GM19025 (cell line): Measurements from ENCODE around the gene LRP5.
"Not testable (repeated sequence)": the region's sequence is repeated elsewhere in the genome, so short reads cannot be mapped to it uniquely, and the experiment has no call there.

Experiments used
- ATAC-seq: cut with Tn5 transposase; IDR thresholded peaks from one replicate; pipeline ENCODE4 v1.9.1; 2021; ENCODE audit warnings: mild to moderate bottlenecking, low read depth, moderate library complexity; ENCODE audit not compliant: unreplicated experiment

LRP5 gene

DNA sequence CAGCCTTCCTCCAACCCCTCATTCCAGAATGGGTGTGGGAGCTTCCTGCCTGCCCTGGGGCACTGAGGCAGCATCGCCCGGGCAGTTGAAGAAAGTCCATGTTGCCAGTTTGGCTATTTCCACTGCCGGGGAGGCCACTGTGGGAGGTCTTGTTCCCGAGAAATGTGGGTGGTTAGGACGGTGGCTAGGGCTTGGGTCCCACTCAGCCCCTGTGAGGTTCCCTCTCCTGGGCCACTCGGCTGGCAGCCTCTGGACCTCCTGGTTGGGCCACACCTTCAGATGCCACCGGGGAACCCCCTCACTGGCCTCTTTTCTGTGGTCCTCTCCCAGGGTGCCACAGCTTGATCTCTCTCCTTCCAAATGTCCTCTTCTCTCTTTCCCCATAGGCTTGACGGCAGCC lies 143.1 kb downstream of the LRP5 start:
- no peak for ATAC-seq

DNA sequence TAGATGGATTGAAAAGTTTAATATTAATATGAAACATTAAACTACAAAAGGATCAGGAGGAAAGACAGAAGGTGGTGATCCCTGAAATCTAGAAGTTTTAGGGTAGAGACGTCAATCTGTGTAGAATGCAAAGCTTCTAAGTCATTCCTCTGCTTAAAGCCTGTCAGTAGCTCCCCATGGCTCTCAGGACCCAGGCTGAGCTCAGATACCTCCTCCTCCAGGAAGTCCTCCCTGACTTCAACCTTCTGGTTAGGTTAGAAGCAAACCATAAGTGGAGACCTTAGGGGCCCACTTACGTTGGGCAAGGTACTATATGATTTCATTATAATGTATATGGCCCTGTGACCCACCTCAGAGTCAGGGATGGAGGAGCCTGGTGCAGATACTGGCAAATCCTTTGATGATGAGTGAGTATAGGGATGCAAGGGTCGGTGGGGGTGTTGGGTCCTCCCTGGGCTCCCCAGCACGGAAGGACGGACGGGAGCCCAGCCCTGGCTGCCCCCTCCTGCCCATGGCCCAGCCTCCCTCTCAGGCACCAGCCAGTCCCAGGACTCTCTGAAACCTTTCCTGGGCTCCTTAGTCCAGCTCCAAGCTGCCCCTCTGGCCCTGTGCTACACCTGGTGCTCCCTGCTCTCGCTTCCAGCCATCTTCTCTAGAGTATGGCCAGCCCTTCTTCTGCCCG lies 145.0 kb downstream of the LRP5 start:
- ATAC-seq = no peak

DNA sequence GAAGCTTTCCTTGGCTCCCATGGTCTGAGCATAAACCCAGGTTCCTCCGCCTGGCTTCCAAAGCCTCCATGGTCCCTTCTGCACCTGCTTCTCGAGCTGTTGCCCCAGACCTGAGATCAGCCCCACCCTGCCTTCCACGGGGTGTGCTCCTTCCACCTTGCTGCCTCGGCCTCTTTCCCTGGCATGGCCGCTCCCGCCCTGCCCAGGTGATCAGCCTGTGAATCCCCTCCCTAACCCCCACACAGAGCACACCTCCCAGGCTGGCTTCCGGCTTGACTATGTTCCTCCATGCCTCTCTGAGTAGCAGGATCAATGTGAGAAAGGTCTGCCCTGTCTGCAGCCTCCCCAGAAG lies 145.5 kb downstream of the LRP5 start:
- ATAC-seq = no peak

DNA sequence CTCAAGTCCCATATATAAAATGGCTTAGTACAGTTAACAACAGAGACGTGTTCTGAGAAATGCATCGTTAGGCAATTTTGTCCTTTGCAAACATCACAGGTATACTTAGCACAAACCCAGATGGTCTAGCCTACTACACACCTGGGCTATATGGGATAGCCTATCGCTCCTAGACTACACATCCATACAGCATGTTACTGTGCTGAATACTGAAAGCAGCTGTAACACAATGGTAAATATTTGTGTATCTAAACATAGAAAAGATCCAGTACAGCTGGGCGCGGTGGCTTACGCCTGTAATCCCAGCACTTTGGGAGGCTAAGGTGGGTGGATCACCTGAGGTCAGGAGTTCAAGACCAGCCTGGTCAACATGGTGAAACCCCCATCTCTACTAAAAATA lies 145.9 kb downstream of the LRP5 start:
- ATAC-seq = not testable (repeated sequence)

DNA sequence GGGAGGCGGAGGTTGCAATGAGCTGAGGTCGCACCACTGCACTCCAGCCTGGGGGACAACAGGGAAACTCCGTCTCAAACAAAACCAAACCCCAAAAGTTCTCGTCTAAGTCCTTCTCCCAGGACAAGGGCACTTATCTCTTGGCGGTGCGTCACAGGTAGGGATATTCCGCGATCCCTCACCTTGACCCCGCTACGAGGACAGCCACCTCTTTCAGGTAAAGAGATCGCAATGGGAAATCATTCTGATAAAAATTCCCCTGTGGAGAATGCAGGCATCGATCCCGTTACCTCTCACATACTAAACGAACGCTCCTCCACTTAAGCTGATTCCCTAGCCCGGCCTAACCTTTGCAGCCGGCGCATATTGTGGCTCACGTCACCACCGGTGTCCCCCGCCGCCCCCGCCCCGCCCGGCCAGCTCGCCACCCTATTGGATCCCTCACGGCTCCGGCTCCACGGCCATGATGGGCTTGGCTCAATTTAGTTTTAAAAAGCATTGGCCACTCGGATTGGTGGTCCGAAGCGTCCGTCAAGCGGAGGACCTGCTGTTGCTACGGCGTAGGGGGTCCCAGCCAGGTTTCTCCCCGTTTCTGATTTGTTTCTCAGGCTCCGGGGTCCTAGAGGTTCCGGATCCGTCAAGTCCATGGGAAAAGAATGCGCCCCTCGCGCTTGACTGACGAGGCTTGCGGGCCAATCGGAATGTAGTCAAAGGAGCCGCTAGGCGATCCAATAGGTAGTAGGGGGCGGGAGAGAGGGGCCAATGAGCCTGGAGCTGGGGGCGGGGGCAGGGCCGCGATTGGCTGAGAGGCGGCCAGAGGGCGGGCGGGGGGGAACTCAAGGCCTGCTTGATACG lies 147.7 kb downstream of the LRP5 start:
- ATAC-seq = peak; percentile 79

DNA sequence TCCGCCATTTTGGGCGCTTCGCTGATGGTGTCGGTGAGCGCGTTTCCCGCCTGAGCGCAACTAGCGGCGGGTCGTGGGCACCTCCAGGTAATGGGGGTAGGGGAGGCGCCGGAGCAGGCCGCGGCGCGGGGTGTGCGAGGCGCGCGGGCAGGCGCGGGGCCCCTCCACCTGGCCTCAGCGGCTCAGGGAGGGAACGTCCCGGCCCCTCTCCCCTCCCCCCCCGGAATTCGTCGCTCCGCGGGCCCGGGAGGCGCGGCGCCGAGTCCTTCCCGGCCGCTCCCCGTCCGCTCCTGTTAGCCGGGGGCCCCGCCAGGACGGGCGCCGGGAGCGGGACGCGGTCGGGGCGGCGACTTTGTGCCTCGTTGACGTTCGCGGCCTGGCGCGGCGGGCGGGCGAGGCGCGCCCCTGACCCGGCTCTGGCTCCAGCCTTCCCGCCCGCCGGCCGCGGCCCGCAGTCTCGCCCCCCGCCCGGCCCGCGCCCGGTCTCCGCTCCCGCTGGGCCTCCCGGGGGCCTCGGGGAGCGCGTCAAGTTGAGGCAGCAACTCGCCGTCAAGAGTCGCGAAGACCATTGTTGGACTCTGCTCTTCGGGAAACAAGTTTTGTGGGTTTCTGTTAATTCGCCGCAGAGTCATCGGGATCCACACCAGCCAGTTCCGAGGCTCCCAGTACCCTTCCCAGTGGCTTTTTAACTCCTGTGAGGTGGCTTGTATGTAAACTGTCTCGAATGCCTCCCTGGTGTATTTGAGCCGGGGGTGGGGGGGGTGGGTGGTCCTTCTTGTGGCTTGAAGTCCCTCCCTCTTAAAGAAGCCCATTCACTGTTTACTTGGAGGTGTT lies 148.6 kb downstream of the LRP5 start, which contains the start of gene PPP6R3:
Gene PPP6R3, plus strand, starts transcription at position 12 of the 834 bp plus-strand sequence. CDS start 76,913 bp downstream, outside the sequence.
- ATAC-seq = peak; percentile 39

DNA sequence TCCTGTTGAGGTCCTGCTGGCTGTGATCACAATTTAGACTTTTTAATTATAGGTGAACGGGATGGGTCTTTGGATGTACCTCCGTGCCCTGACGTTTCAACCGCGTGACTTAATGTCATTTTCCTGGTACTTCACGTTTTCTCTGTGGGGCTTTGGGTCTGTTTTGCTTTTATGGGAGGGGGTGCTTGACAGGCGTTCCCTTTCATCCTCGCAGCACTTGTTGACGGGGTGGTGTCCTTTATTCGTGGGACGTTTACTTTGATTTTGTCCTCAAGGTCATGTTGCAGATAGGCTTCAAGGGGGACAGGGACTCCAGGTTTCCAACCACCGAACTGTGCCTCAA lies 149.2 kb downstream of the LRP5 start:
- no peak for ATAC-seq

DNA sequence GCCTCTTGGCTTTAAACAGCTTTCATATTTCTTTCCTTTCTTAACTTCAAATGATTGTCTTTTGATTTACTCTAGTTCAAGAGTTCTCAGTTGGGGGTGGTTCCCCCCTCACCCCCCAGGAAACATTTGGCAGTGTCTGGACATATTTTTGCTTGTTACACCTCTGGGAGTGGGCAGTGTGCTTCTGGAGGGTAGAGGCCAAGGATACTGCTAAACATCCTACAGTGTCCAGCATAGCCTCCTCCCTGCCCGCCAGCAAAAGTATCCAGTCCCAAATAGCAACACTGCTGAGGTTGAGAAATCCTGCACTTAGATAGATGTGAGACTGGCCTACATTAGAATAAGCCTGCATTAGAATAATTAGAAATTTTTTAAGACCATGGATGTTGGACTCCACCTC lies 151.3 kb downstream of the LRP5 start:
- ATAC-seq = no peak

DNA sequence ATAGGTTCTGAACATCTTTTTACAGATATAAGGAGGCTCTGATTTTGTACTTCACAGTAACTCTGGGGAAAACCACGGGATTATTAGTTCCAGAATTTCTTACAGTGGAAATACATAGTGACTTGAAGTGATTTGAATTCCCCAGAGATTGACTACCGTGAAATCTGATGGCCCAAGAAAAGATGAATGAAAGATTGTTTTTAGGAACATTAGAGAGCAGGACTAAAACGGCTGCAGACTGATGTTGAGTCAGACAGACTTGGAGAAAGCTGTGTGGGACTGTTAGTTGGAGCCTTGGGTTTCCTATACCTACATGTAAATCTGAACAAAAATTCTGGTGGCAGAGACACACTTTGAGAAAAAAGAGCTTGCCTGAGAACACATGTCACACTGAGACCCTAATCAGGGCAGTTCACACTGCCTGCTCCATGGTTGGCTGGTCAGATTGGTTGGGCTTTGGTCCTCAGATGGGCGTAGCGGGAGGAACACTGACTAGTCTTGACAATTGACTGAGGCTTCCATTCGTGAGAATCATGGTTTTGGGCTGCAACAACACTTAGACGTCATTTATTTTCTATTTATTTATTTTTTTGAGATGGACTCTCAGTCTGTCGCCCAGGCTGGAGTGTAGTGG lies 154.9 kb downstream of the LRP5 start:
- no peak for ATAC-seq

DNA sequence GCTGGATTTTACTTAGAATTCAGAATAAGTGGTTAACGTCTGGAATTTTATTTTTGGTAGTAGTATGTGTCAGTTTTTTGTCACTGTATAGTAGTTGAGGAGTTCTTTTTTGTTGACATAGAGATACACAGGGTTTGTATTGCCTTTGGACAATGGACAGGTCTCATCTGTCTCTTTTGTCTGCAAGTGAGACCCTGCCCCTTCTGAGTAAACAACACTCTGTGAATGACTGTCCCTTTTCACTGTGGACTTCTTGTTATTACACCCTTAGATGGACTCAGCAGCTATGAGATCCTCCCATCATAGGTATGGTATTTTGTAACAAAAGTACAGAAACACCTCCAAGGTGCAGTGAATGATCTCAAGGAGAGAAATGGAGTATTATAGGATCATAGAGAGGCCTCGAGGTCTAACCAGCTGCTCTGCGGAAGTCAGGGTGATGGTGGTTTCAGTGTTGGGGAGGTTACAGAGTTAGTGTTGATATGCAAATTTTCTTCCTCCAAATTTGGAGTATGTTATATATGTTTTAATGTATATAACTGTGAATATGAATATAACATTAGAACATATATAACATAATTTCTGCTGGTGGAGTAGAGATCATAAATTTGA lies 155.9 kb downstream of the LRP5 start:
- no peak for ATAC-seq

DNA sequence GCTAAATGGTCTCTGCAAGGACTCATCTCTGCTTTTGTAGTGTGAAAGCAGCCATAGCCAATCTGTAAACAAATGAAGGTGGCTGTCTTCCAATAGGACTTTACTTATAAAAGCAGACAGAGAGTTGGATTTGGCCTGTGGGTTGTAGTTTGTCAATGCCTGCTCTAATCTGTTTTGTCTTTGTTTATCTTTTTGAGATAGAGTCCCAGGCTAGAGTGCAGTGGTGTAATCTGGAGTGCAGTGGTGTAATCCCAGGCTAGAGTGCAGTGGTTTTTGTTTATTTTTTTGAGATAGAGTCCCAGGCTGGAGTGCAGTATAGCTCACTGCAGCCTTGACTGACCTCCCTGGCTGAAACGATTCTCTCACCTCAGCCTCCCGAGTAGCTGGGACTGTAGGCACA lies 156.7 kb downstream of the LRP5 start:
- no peak for ATAC-seq

DNA sequence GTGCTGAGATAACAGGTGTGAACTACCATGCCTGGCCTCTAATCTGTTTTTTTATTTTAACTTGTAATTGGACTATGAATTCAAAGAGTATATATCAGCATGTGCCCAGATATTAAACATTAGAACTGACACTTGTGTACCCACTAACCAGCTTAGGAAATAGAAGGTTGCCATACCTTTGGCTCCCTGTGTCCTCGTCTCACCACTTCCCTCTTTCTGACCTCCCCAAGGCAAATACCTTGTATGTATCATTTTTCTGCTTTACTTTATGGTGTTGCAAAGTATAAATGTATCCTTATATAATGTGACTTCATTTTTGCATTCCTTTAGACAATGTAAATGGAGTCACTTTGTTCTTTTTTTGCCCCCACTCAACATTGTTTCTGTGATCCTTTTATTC lies 157.3 kb downstream of the LRP5 start:
- no peak for ATAC-seq

DNA sequence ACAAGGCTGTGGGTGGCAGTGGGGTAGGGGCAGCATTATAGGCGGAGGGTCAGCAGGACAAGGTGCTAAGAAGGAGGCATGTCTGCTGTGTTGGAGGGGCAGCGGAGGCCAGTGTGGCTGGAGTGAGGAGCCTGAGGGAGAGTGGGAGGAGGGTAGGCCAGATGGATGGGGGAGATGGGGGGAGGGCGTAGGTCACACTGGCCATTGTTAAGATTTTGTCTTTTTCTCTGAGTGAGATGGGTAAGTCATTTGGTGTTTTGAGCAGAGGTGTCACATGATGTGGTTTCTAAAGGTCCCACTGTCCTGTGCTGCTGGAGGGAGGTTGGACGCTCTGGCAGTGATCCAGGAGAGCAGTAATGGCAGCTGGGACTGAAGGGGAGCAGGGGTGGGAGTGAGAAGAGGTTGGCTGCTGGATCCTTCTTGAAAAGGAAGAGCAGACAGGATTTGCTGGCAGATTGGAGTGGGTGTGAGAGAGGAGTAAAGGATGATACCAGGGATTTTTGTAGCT lies 158.0 kb downstream of the LRP5 start:
- no peak for ATAC-seq

DNA sequence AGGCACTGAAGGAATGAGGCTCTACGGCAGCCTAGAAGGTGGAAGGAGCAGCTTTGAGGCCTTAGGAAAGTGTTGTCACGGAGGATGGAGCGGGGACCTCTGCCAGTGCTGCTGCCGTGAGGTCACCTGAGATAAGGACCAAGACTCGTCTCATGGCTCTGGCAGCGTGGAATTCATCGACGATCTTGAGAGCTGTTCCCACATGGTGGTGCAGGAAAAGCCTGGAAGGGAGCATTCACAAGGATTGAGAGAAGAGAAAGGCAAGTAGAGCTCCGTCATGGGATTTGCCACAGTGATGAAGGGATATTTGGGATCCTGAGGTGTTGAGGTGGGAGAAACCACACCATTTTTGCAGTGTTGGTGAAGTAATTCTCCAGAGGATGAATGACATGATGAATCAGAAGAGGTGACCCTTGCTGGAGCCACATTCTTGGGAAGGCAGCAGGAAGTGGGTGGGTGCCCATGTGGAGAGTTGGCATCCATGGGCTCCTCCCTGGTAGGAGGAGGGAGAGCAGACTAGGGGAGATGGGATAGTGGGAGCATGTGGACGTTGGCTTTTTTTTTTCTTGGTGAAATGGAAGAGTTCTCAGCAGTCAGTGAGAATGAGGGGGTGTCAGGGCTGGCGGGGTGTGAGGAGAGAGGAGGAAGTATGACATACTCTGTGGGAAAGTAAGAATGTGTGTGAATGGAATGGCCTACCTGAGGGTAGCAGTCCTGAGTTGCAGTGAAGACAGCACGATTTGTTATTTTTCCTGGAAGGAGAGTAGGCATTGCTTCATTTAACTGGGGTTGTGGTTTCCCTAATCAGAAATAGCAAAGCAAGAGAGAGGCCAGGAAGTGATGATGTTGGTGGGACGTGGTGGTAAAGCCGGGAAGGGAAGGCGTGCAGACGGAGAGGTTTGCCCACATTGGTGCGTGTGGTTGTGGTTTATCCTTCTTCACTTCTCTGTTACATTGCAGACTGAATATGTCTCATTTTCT lies 159.3 kb downstream of the LRP5 start:
- ATAC-seq = no peak

DNA sequence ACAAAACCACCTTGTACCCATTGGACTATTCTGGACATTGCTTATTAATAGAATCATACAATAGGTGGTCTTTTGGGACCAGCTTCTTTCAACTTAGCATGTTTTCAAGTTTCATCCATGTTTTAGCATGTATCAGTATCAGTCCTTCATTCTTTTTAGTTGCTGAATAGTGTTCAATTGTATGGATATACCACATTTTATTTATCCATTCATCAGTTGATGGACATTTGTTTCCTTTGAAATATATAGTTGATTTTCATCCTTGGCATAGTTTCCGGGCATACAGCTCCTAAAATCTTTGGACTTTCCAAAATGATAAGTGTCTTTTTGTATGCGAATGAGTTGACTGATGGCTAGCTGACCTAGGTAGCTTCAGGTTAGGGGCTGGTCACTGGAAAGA lies 160.4 kb downstream of the LRP5 start:
- ATAC-seq = no peak

DNA sequence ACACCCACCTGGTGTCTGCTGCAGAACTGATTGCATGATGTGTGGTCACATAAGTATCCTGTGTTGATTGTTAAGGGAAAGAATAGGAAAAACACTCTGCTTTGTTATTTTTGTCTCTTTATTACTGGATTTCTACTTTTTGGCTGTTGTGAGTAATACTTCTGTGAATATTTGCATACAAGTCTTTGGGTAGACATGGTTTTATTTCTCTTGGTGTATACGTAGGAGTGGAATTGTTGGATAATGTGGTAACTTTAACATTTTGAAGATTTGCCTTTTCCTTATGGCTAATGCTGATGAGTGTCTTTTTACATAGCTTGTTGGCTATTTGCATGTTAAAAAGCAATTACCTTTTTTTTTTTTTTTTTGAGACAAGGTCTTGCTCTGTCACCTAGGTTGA lies 161.3 kb downstream of the LRP5 start:
- no peak for ATAC-seq

DNA sequence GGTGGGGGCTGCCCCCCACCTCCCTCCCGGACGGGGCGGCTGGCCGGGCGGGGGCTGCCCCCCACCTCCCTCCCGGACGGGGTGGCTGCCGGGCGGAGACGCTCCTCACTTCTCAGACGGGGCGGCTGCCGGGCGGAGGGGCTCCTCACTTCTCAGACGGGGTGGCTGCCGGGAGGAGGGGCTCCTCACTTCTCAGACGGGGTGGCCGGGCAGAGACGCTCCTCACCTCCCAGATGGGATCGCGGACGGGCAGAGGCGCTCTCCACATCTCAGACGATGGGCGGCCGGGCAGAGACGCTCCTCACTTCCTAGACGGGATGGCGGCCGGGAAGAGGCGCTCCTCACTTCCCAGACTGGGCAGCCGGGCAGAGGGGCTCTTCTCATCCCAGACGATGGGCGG lies 163.2 kb downstream of the LRP5 start:
- ATAC-seq = not testable (repeated sequence)

DNA sequence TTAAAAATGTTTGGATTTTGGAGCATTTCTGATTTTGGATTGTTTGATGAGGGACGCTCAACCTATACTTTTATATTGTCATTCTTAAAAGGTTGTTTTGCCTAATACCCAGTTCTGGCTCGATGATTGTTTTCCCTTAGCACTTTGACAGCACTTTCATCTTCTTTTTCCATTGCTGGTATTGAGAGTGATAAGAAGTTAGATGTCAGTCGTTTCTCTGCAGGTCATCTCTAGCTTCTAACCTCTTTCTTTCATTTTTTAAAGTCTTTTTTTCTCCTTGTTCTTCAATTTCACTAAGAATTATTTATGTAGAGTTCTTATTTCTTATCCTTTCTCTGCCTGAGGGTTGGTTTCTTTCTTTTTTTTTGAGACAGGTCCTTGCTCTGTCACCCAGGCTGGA lies 167.0 kb downstream of the LRP5 start:
- ATAC-seq = no peak

DNA sequence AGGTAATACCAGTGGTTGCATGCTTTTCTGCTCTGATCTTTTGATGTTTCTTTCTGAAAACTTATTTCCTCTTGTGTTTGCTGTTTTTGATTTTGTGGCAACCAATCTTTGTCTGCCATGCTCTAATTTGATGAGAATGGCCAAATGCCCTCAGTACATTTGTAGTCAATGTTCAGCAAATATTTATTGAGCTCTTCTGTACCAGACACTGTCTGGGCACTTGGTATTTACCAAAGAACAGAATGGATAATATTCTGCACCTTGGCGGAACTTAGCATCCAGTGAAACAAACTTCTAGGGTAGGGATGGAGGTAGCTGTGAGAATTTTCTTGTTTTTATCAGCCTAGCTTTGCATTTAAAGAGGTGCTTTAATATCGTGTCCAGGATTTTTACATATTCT lies 167.8 kb downstream of the LRP5 start:
- ATAC-seq = no peak
